Mucosa of gallbladder (tissue), 1 donor: ENCODE measurements around the gene CLEC3B. TPM values are rescaled to one million over a fixed set of nuclear protein-coding genes. Genes with fewer than 3 reads are reported as not detected.
"Not testable (repeated sequence)": the region's sequence is repeated elsewhere in the genome, so short reads cannot be mapped to it uniquely, and the experiment has no call there.

ENCODE experiments used
- DNase-seq: peaks from one replicate; pipeline ENCODE4 v3.0.0-alpha.2; 2020; ENCODE audit warnings: low spot score
- total RNA-seq: library from RNA; stranded (reverse); gene quantifications from one replicate; pipeline ENCODE4 v1.2.1, GENCODE V29; 2021
- donor health status: DM: no; HTN: no; CAD: no.

Gene CLEC3B
- 42.9 TPM for total RNA-seq

GRCh38 chr3:45026038-45026437 is at the start of gene CLEC3B:
TSS of gene CLEC3B (plus strand) at chr3:45026303. CDS start at chr3:45026363, 60 bp downstream.
- DNase-seq: peak; percentile 55

- DNase-seq: no peak
Measured at GRCh38 chr3:44981220-44981619, 44.9 kb upstream of the CLEC3B start.

GRCh38 chr3:44981751-44982150 is 44.4 kb upstream of the CLEC3B start:
- no peak for DNase-seq

- no peak for DNase-seq
Measured at GRCh38 chr3:44982817-44983216, 43.3 kb upstream of the CLEC3B start.

- no peak for DNase-seq
Measured at GRCh38 chr3:44983484-44983941, 42.6 kb upstream of the CLEC3B start.

GRCh38 chr3:44984335-44984734 is 41.8 kb upstream of the CLEC3B start:
- no peak for DNase-seq

- not testable (repeated sequence) for DNase-seq
Measured at GRCh38 chr3:44986330-44986729, 39.8 kb upstream of the CLEC3B start.

GRCh38 chr3:44987332-44987731 is 38.8 kb upstream of the CLEC3B start:
- DNase-seq: no peak

- DNase-seq: no peak
Measured at GRCh38 chr3:44988073-44988472, 38.0 kb upstream of the CLEC3B start.

GRCh38 chr3:44989141-44989540 is 37.0 kb upstream of the CLEC3B start:
- DNase-seq: no peak

- no peak for DNase-seq
Measured at GRCh38 chr3:44989636-44990373, 36.3 kb upstream of the CLEC3B start.

- no peak for DNase-seq
Measured at GRCh38 chr3:44991326-44991725, 34.8 kb upstream of the CLEC3B start.

- no peak for DNase-seq
Measured at GRCh38 chr3:44992555-44993470, 33.3 kb upstream of the CLEC3B start.

- DNase-seq: no peak
Measured at GRCh38 chr3:44993471-44994205, 32.5 kb upstream of the CLEC3B start.

GRCh38 chr3:44995142-44995770 is 30.8 kb upstream of the CLEC3B start:
- DNase-seq: peak; percentile 36

GRCh38 chr3:44996556-44996969 is 29.5 kb upstream of the CLEC3B start:
- DNase-seq: no peak

GRCh38 chr3:44999782-45000181 is 26.3 kb upstream of the CLEC3B start:
- DNase-seq: no peak

- DNase-seq: no peak
Measured at GRCh38 chr3:45000823-45001222, 25.3 kb upstream of the CLEC3B start.

- DNase-seq: no peak
Measured at GRCh38 chr3:45001738-45002137, 24.4 kb upstream of the CLEC3B start.

GRCh38 chr3:45002139-45002660 is 23.9 kb upstream of the CLEC3B start:
- no peak for DNase-seq

- DNase-seq: no peak
Measured at GRCh38 chr3:45002720-45003119, 23.4 kb upstream of the CLEC3B start.
